ENCODE measurements around the gene RALBP1. TPM values are rescaled to one million over a fixed set of nuclear protein-coding genes. Genes with fewer than 3 reads are reported as not detected.

Gene RALBP1
- total RNA-seq, 1 donor, result 77.2 TPM

- TF ChIP-seq CTCF (IDR thresholded peaks at IDR 0.05; ENCODE audit: insufficient read depth, low read length), result no peak
- no peak overlapping the region for H3K4me3 ChIP-seq (ENCODE audit: low read depth, low read length)
- DNase-seq (ENCODE audit: low read depth), result peak; percentile 47
Measured at GRCh38 chr18:9454061-9454703, 21.1 kb upstream of the RALBP1 start.

- TF ChIP-seq CTCF (IDR thresholded peaks at IDR 0.05; ENCODE audit: insufficient read depth, low read length), result no peak
- no peak overlapping the region for H3K4me3 ChIP-seq (ENCODE audit: low read depth, low read length)
- DNase-seq (ENCODE audit: low read depth), result no peak
Measured at GRCh38 chr18:9455718-9456511, 19.4 kb upstream of the RALBP1 start.

- no peak for DNase-seq (ENCODE audit: low read depth)
- no peak for TF ChIP-seq CTCF (IDR thresholded peaks at IDR 0.05; ENCODE audit: insufficient read depth, low read length)
- H3K4me3 ChIP-seq (ENCODE audit: low read depth, low read length), result no peak overlapping the region
Measured at GRCh38 chr18:9466127-9466526, 9.2 kb upstream of the RALBP1 start.

- H3K4me3 ChIP-seq (ENCODE audit: low read depth, low read length), result no peak overlapping the region
- no peak for TF ChIP-seq CTCF (IDR thresholded peaks at IDR 0.05; ENCODE audit: insufficient read depth, low read length)
- DNase-seq (ENCODE audit: low read depth), result peak; percentile 19
Measured at GRCh38 chr18:9466846-9467245, 8.5 kb upstream of the RALBP1 start.

GRCh38 chr18:9468998-9469397 is 6.3 kb upstream of the RALBP1 start:
- H3K4me3 ChIP-seq (ENCODE audit: low read depth, low read length), result no peak overlapping the region
- TF ChIP-seq CTCF (IDR thresholded peaks at IDR 0.05; ENCODE audit: insufficient read depth, low read length), result no peak

GRCh38 chr18:9469685-9470084 is 5.6 kb upstream of the RALBP1 start:
- no peak for DNase-seq (ENCODE audit: low read depth)
- H3K4me3 ChIP-seq (ENCODE audit: low read depth, low read length), result no peak overlapping the region
- no peak for TF ChIP-seq CTCF (IDR thresholded peaks at IDR 0.05; ENCODE audit: insufficient read depth, low read length)

More at GRCh38 chr18:9468998-9469397, 6.3 kb upstream of the RALBP1 start:
- DNase-seq (ENCODE audit: low read depth), result no peak

Data from fibroblast of the aortic adventitia (primary cell).